Hematopoietic multipotent progenitor cell (in vitro differentiated cells): Measurements from ENCODE around the gene IGFBPL1. TPM values are rescaled to one million over a fixed set of nuclear protein-coding genes. Genes with fewer than 3 reads are reported as not detected.
"Not testable (repeated sequence)": the region's sequence is repeated elsewhere in the genome, so short reads cannot be mapped to it uniquely, and the experiment has no call there.

Source experiments
- DNase-seq, 3 donors: peaks; one replicate each; pipeline ENCODE4 v3.0.0-alpha.2; 2011 to 2015; ENCODE audit warnings: low read depth in 2 of 3, low spot score in 2 of 3
- total RNA-seq: library from RNA; depleted of rRNA; stranded (reverse); fragments of >200 nt; gene quantifications from one replicate; pipeline ENCODE4 v1.2.3, GENCODE V29; 2012

Gene IGFBPL1
- under 0.01 TPM for total RNA-seq

- peak in 2 of 3 donors; percentile 37 to 38 for DNase-seq
These were observed at the start of gene IGFBPL1 for GRCh38 chr9:38423973-38424843. IGFBPL1 (minus strand) TSS chr9:38424454; CDS start chr9:38424424, 30 bp downstream.

GRCh38 chr9:38472583-38473249, 48.5 kb upstream of the IGFBPL1 start:
- DNase-seq = not testable (repeated sequence)

GRCh38 chr9:38467404-38467803, 43.1 kb upstream of the IGFBPL1 start:
- no peak for DNase-seq

- no peak for DNase-seq
These were observed 29.6 kb upstream of the IGFBPL1 start for GRCh38 chr9:38453835-38454234.

GRCh38 chr9:38451162-38451561, 26.9 kb upstream of the IGFBPL1 start:
- DNase-seq = no peak

GRCh38 chr9:38447703-38448102, 23.4 kb upstream of the IGFBPL1 start:
- no peak for DNase-seq

- peak in 1 of 3 donors; percentile 41 for DNase-seq
These were observed 21.1 kb upstream of the IGFBPL1 start for GRCh38 chr9:38445154-38446043.

- no peak for DNase-seq
These were observed 19.3 kb upstream of the IGFBPL1 start for GRCh38 chr9:38443597-38443996.

- no peak for DNase-seq
These were observed 18.9 kb upstream of the IGFBPL1 start for GRCh38 chr9:38443181-38443580.

- no peak for DNase-seq
These were observed 18.3 kb upstream of the IGFBPL1 start for GRCh38 chr9:38442473-38443096.

GRCh38 chr9:38441347-38442085, 17.3 kb upstream of the IGFBPL1 start:
- DNase-seq = no peak

GRCh38 chr9:38440516-38440915, 16.3 kb upstream of the IGFBPL1 start:
- DNase-seq = peak in 1 of 3 donors; percentile 66

- DNase-seq = no peak
These were observed 15.7 kb upstream of the IGFBPL1 start for GRCh38 chr9:38439916-38440301.

- no peak for DNase-seq
These were observed 15.1 kb upstream of the IGFBPL1 start for GRCh38 chr9:38439291-38439915.

- peak in 1 of 3 donors; percentile 46 for DNase-seq
These were observed 13.1 kb upstream of the IGFBPL1 start for GRCh38 chr9:38437193-38437823.

- DNase-seq = no peak
These were observed 12.5 kb upstream of the IGFBPL1 start for GRCh38 chr9:38436708-38437107.

GRCh38 chr9:38435521-38435920, 11.3 kb upstream of the IGFBPL1 start:
- no peak for DNase-seq

- no peak for DNase-seq
These were observed 10.6 kb upstream of the IGFBPL1 start for GRCh38 chr9:38434853-38435252.

- DNase-seq = no peak
These were observed 10.1 kb upstream of the IGFBPL1 start for GRCh38 chr9:38434365-38434764.
